HG02970 (cell line): Measurements from ENCODE around the gene AKIP1.
"Not testable (repeated sequence)": the region's sequence is repeated elsewhere in the genome, so short reads cannot be mapped to it uniquely, and the experiment has no call there.

ENCODE experiments used
- ATAC-seq: cut with Tn5 transposase; IDR thresholded peaks from one replicate; pipeline ENCODE4 v1.9.1; 2021; ENCODE audit warnings: mild to moderate bottlenecking, moderate library complexity, moderate number of reproducible peaks; ENCODE audit not compliant: unreplicated experiment, low FRiP score

Gene AKIP1, protein sequence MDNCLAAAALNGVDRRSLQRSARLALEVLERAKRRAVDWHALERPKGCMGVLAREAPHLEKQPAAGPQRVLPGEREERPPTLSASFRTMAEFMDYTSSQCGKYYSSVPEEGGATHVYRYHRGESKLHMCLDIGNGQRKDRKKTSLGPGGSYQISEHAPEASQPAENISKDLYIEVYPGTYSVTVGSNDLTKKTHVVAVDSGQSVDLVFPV

DNA sequence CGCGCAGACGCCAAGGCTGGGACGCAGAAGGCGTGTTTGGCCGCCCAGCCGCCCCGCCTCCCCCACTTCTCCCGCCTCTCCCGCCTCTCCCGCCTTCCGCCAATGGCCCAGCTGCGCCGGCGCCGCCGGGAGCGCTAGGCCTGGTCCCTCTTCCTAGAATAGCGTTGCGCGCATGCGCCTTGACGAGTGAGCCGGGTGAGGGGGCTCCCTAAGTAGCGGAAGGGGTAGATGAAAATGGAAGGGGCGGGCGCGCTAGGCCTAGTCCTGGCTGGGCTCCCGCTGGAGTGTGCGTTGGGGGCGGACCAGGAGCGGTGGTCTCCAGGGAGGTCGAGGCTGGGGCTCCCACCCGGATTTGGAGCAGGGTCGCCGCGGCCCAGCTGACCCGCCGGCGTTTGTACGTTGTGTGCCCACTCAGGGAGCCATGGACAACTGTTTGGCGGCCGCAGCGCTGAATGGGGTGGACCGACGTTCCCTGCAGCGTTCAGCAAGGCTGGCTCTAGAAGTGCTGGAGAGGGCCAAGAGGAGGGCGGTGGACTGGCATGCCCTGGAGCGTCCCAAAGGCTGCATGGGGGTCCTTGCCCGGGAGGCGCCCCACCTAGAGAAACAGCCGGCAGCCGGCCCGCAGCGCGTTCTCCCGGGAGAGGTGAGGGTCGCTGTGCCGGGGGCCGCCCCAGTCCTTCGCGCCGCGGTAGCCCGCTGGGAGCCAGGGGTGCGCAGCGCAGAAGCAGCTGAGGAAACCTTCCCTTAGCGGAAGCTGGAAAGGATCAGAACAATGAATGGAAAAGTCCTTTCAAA lies at the start of gene AKIP1:
Gene AKIP1 (plus strand): TSS at position 161 of the 795 bp plus-strand sequence. CDS start 261 bp downstream, at position 422.
- ATAC-seq = peak; percentile 74

DNA sequence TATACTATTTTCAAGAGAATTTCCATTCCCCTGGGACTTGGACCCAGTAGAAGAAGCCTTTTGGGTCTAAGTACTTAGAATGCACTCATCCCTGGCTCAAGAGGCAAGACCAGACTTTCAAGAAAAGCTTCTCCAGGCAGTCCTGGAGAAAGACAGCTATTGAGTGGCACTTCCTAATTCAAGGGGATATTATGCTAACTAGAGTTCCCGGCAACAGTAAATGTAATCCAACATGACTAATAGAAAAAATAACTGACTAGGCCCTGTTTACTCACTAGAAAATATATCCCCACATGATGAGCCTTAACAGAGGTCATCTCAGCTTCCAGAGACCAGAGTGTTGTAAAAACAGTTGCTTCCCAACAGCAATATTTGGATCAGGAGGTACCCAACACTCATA lies 47.2 kb upstream of the AKIP1 start:
- ATAC-seq = no peak

DNA sequence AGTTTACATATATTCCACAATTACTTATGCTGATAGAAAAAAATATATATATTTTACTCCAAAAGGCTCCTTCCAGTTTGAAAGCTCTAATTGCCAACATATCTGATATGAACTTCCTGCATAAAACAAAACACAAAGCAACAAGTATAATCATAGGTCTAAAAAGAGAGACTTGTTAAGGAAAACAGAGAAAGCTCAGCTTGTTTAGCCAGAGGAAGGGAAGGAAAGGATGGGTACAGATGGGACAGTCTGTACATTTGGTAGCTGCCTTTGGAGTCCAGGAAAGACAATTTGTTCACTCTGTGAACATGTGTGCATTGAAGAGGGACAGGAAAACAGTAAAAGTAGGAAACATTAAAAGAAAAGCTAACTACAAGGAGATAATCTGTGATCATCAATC lies 45.7 kb upstream of the AKIP1 start:
- ATAC-seq = no peak

DNA sequence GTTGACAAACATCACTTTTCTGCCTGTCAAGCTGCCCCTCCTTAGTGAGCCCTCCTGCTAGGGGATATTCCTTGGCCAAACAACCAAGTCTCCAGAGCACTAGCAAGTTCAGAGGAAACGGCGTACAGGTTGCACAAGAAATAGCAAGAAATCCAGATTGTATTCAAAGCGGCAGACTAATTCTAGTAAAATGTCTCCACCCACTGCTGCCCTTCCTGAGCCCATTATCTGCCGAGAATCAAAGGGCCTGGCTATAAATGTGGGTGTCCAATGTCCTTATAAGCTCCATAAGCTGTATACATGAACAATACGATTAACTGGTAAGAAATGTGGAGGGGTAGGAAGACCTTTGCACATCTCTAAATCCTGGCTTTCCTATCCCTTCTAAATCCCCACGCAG lies 44.0 kb upstream of the AKIP1 start:
- no peak for ATAC-seq

DNA sequence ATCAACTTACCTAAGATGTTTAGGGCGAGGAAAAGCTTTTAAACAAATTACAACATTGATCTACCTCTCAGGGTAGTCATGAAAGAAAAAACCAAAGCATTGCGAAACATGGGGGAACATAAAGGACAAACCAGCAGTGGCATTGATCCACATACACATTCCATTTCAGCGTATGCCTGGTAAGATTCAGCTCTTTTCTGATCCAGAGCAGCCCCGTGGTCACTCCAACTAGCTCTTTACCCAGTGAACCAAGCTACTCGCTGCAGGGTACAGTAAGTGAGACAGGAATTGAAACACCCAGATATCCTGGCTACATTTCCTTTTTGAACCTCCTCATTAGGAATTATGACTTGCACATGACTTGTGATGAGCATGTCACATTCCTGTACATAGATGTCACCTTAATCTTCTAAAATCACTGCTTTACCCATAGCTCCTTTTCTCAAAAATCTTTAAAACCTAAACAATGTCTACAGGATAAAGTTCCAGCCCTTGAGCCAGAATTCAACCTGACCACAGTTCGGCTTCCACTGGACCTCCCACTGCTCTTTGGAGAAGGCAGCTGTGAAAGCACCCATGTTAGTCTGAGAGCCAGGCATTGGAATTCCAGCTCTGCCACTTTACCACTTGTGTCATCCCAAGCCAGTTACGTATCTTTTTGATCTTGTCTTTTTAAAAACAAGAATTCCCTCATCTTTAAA lies 42.9 kb upstream of the AKIP1 start:
- no peak for ATAC-seq

DNA sequence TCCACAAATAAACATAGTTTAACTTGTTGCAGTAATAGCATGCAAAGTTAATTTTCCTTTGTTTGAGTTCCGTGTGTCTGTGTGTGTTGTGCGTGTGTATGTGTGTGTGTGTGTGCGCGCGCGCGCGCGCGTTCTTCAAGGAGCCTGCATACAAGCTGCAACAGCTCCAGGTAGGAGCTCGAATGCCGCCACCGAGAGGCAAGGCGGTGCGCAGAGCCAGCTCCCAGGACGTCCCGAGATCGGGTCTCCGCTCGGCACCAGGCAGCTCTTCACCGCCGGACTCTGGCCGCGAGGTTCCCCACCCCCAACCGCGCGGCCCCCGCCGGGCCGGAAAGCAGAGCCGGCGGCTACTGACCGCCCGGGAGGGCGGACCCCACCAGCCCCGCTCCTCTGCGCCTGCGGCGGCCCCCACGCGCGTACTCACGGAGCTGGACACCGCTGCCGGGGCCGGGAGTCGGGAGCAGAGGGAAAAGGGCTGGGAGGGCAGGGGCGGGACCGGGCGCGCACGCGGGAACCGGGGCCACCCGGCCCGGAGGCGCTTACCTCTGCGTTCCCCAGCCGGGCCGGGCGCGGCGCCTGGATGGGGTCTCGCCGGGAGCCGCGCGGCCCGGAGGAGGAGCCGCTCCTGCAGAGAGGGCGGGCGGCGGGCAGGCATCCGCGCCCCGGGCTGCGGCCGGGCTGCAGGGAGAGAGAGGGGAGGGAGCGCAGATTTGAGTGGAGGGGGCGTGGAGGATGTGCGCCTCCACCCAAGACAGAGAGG lies 40.4 kb upstream of the AKIP1 start:
- ATAC-seq = no peak

DNA sequence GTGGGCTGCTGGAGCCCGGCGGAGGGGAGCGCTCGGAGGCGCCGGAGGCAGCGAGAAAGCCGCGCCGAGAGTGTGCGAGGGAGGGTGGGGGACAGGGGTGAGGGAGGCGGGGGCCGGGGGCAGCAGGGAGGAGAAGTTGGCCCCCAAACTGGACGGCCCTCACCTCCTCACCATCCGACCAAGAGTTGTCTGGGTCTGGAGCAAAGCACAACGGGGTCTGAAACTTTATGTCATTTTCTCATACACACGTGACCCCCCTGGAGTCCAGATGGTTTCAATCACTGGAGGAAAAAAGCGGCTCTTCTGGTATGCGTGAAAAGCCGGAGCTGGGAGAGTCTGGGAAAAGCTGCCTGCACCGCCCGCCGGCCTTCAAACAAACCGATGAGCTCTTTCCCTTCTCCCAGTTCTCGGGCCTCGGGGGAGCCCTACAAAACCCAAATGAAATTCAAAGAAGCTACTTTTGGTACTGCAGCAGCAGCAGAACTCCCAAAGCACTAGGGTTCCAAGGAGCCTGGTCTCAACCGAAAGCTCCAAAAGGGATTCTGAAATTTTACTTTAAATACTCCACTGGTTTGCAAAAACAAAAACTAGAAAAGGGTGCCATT lies 39.7 kb upstream of the AKIP1 start:
- no peak for ATAC-seq

DNA sequence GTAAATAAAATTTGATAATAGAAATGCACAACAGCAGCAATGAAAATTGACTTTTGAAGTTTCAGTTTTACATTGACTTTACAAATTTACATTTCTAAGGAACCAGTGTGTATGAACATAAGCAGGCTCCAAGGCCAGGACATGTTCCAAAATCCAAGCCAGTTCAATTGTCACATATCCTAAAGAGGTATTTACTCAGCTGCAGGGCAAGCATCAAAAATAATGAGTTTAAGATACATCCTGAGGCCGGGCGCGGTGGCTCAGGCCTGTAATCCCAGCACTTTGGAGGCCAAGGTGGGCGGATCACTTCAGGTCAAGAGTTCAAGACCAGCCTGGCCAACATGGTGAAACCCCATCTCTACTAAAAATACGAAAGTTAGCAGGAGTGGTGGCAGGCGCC lies 39.0 kb upstream of the AKIP1 start:
- no peak for ATAC-seq

DNA sequence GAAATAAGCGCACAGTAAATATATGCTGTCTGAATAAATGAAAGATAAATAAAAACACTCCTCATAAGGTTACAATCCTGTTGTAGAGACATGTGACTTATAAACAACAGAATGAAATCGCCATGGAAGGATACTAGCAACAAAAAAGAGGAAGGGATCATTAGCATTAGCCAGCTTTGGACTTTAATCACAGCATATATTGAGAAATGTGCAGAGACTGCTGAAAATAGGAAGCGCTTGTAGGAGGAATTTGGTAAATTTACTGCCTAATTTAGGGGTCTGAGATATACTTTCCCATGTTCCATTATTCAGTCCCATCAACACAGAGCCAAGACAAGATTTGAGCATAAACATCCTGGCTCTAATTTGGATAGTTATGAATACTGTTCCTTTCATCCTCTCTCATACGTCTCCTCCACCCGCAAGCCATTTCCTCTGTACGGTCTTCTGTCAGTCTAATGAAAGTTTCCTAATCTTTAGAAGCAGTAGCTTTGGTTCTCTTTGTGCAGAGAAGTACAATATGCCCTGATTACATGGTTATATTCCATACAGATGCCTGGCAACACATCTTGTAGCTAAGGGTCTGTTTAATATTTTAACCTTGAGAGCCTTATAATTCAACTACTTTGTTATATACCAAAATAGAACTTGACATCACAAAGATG lies 37.1 kb upstream of the AKIP1 start:
- no peak for ATAC-seq

DNA sequence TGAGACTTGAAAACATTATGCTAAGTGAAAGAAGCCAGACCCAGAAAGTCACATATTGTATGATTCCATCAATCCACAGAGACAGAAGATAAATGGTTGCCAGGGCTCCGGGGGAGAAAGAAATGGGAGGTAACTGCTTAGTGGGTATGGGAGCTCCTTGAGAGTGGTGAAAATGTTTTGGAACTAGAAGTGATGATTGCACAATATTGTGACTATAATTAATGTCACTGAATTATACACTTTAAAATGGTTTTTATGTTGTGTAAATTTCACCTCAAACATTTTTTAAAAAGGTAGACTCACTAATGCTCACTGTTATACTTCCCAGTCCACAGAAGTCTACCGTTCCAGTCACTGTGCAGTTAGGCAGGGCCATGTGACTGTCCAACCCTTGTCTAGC lies 32.2 kb upstream of the AKIP1 start:
- ATAC-seq = no peak

DNA sequence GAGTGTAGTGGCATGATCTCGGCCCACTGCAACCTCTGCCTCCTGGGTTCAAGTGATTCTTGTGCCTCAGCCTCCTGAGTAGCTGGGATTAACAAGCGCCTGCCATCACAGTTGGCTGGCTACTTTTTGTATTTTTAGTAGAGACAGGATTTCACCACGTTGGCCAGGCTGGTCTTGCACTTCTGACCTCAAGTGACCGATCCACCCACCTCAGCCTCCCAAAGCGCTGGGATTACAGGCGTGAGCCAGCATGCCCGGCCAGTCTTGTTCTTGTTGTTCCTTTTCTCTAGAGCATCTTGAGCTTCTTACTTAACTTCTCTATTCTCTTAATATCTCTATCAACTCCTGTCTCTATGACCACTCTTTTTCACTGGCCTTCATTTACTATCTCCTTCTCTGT lies 29.4 kb upstream of the AKIP1 start:
- ATAC-seq = not testable (repeated sequence)

DNA sequence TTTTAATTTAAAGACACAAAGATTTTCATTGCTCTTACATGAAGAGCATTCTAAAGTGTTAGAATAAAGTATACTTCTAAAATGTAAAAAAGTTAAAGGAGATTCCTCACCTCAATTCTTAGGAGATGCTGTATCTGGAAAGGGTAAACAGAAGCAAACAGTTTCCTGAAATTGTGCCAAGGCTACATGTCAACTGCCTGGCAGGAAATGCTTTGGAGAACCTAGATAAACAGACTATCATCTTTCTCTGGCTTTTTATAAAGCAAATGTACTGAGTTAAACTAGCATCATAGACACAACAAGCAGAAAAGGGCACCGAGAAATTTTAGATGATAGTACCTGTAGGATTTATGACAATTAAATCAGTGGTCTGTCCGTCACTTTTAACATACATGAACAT lies 24.7 kb upstream of the AKIP1 start:
- ATAC-seq = no peak

DNA sequence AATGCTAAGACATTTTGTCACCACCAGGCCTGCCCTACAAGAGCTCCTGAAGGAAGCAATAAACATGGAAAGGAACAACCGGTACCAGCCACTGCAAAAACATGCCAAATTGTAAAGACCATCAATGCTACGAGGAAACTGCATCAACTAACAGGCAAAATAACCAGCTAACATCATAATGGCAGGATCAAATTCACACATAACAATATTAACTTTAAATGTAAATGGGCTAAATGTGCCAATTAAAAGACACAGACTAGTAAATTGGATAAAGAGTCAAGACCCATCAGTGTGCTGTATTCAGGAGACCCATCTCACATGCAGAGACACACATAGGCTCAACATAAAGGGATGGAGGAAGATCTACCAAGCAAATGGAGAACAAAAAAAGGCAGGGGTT lies 19.8 kb upstream of the AKIP1 start:
- ATAC-seq = not testable (repeated sequence)

DNA sequence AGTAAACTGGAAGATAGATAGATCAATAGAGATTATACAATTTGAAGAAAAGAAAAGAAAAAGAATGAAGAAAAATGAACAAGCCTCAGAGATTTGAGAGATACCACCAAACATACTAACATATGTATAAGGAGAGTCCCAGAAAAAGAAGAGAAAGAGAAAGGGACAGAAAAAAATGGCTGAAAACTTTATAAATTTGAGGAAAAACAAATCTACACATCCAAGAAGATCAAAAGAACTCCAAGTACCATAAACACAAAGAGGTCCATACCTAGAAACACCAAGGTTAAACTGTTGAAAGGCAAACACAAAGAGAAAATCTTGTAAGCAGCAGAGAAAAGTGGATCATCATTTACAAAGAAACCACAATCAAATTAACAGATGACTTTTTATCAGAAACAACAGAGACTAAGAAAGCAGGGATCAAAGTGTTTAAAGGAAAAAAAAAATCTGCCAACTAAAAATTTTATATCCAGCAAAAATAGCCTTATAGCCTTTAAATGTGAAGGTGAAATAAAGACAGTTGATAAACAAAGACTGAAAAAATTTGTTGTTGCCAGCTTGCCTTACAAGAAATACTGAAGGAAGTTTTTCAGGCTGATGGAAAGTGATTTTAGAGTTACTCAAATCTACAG lies 11.8 kb upstream of the AKIP1 start:
- ATAC-seq = no peak

DNA sequence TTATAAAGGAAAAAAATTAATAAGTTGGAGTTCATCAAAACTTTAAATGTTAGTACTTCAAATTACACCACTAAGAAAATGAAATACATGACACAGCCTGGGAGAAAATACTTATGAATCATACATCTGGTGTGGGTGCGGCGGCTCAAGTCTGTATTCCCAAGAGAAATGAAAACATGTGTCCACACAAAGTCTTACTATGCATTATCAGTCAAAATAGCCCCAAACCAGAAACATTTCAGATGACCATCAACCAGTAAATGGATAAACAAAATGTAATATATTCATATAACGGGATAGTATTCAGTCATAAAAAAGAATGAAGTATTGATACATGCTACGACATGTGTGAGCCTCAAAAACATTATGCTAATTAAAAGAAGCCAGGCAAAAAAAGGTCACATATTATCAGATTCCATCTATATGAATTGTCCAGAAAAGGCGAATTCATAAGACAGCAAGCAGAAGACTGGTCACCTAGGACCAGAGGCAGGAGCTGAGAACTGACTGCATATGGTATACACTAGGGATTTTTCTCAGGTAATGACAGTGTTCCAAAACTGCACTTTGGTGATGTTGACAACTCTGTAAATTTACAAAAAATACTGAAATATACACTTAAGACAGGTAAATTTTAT lies 5.3 kb upstream of the AKIP1 start:
- ATAC-seq = no peak

DNA sequence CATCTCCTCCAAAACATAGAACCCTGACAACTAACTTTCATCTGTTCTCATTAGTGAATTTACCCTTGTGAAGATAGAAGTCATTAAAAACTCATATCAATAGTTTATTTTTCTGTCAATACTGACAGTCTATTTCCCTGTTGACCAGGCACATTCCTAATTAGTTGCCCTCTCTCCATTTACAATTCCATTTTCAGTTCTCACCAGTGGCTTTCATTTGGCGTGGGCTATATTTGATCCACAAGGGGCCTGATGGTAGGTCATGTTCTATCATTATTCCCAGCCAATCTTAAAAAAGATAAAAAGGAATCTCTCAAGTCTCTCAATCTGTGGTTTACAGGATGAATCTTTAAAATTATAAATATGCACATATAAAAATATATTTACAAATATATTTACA lies 3.9 kb upstream of the AKIP1 start:
- no peak for ATAC-seq

DNA sequence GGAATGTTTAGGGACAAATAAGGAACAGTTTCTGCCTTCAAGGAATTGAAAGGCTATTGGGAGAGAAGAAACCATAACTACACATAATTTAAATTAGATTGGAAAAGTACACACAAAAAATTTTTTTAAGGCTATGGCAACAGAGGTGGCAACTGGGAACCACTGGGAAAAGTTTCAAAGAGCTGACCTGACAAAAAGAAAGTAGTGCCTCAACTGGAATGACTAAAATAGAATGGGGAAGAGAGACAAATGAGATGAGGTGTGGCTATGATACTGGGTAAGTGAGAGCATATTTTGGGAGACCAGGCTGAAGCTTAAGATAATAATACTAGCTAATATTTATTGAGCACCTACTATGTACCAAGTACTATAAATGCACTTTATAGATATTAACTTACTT lies 2.9 kb upstream of the AKIP1 start:
- no peak for ATAC-seq

DNA sequence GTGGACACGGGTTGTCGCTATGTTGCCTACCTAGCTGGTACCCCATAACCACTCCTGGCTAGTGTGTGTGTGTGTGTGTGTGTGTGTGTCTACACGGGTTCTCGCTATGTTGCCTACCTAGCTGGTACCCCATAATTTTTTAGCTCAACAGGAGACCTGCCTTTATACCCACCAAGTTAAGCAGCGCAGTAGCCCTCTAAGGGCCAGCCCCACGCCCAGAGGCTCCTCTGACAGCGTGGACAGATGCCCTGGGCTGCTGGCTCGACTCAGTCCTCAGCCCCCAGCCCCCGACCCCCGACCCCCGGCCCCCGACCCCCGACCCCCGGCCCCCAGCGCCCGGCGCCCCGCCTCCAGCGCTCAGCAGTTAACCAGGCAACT lies 351 bp upstream of the AKIP1 start:
- no peak for ATAC-seq
